ENCODE data around the gene TNFSF10.

- no peak for TF ChIP-seq CTCF (IDR thresholded peaks at IDR 0.05)
- TF ChIP-seq REST (IDR thresholded peaks at IDR 0.05; ENCODE audit: insufficient read depth in 1 of 2, low read depth in 2 of 2, low read length in 1 of 2): no peak
- TF ChIP-seq POLR2AphosphoS5 (IDR thresholded peaks at IDR 0.05; ENCODE audit: low read depth, low read length): no peak
- 0 out of 2 replicates have a peak, but pooled peaks have one; percentile 36 for TF ChIP-seq TCF7L2 (IDR thresholded peaks at IDR 0.05; ENCODE audit: low read depth, low read length)
- TF ChIP-seq SIN3A (IDR thresholded peaks at IDR 0.05; ENCODE audit: borderline replicate concordance, insufficient read depth, low read depth, low read length): no peak
Observed at GRCh38 chr3:172562871-172563865, 39.9 kb upstream of the TNFSF10 start.

All from Panc1 (cell line).